Neural progenitor cell (in vitro differentiated cells): ENCODE measurements around the gene HLA-C.

ENCODE experiments used
- EZH2phosphoT487 ChIP-seq: fragments of 200-600 bp; sonication (generic); IDR thresholded peaks from 2 replicates; pipeline ENCODE4 v1.6.1; 2017; ENCODE audit warnings: antibody characterized with exemption
- TF ChIP-seq, protein P1 (sequence below): fragments of 200-600 bp; sonication (generic); IDR thresholded peaks from 2 replicates; pipeline ENCODE4 v1.5.1; 2017; ENCODE audit warnings: antibody characterized with exemption, mild to moderate bottlenecking

DNA sequence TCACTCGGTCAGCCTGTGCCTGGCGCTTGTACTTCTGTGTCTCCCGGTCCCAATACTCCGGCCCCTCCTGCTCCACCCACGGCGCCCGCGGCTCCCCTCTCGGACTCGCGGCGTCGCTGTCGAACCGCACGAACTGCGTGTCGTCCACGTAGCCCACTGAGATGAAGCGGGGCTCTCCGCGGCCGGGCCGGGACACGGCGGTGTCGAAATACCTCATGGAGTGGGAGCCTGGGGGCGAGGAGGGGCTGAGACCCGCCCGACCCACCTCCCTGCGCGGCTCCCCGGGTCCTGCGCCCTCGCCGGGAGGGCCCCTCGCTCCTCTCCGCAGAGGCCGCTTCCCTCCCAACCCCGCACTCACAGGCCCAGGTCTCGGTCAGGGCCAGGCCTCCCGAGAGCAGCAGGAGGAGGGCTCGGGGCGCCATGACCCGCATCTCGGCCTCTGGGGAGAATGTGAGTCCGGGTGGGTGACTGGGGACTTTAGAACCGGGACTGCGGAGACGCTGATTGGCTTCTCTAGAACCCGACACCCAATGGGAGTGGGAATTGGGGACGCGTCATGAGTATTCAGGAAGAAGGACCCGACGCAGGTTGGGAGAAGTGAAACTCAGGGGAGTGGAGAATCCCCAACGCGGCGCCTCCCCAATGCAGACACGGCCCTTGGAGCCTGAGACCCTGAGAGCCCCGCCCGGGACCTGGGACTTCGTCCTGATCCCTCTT is at the start of gene HLA-C:
- TF ChIP-seq, protein P1, sequence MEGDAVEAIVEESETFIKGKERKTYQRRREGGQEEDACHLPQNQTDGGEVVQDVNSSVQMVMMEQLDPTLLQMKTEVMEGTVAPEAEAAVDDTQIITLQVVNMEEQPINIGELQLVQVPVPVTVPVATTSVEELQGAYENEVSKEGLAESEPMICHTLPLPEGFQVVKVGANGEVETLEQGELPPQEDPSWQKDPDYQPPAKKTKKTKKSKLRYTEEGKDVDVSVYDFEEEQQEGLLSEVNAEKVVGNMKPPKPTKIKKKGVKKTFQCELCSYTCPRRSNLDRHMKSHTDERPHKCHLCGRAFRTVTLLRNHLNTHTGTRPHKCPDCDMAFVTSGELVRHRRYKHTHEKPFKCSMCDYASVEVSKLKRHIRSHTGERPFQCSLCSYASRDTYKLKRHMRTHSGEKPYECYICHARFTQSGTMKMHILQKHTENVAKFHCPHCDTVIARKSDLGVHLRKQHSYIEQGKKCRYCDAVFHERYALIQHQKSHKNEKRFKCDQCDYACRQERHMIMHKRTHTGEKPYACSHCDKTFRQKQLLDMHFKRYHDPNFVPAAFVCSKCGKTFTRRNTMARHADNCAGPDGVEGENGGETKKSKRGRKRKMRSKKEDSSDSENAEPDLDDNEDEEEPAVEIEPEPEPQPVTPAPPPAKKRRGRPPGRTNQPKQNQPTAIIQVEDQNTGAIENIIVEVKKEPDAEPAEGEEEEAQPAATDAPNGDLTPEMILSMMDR: no peak
- TF ChIP-seq EZH2phosphoT487: no peak
